GM12801 (cell line): Measurements from ENCODE around the gene GUCA1A.

Experiments used
- CTCF ChIP-seq: IDR thresholded peaks from one replicate; pipeline ENCODE4 v1.5.1; 2011; ENCODE audit warnings: control low read depth; ENCODE audit not compliant: insufficient read length; ENCODE audit errors: extremely low read depth

The GUCA1A gene

GRCh38 chr6:42148058-42148457 is 25.1 kb upstream of the GUCA1A start:
- TF ChIP-seq CTCF: no peak

GRCh38 chr6:42150254-42150653 is 22.9 kb upstream of the GUCA1A start:
- no peak for TF ChIP-seq CTCF

- no peak for TF ChIP-seq CTCF
Observed at GRCh38 chr6:42152024-42152423, 21.1 kb upstream of the GUCA1A start.

GRCh38 chr6:42153921-42154320 is 19.2 kb upstream of the GUCA1A start:
- TF ChIP-seq CTCF: no peak

GRCh38 chr6:42154461-42155209 is 18.5 kb upstream of the GUCA1A start:
- TF ChIP-seq CTCF: no peak

- TF ChIP-seq CTCF: no peak
Observed at GRCh38 chr6:42155293-42155692, 17.9 kb upstream of the GUCA1A start.

GRCh38 chr6:42156638-42157037 is 16.5 kb upstream of the GUCA1A start:
- no peak for TF ChIP-seq CTCF
